ENCODE results near the gene GGPS1.
"Not testable (repeated sequence)": the region's sequence is repeated elsewhere in the genome, so short reads cannot be mapped to it uniquely, and the experiment has no call there.

Gene GGPS1

DNA sequence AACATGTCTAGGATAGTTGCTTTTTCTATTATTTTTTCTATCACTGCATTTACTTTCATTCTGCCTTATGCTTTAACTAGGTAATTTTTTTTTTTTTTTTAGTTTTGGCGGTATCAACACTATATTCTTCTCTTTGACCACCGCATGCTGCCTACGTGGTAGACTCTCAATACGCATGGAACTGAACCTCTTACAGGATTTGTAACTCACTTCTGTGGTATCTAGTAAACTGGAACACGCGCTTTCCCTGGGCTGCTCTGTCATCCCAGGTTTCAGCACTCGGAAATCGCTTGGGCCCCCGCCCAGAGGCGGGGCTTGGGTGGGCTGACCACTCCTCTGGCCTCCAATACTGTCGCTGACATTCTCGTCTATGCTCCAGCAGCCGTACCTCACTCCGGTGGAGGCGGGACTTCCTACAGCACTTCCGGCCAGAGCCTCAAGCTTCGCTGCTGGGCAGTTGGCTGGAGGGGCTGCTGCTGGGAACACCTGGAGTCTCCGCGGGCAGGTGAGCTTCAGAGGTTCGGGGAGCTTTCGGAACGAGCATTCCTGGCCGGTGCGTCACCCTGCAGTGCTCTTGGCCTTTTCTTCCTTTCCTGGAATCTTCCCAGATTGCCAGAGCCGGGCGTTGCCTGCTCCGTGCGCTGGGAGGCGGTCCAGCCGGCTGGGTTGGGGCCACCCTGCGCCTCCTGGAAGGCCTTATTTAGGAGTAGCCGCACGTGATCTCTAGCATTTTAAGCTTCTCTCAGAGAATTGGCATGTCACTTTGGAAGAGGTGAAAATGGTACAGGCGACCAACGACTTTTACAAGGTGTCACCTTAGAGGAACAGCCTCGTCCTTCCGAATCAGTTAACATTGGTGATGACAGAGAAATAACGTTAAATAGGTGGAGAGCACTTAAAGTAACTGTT lies 38.9 kb downstream of the GGPS1 start, which contains the start of gene TBCE:
TBCE (plus strand) TSS at position 428 of the 909 bp plus-strand sequence. CDS start 12,623 bp downstream, outside the sequence.
- Histone ChIP-seq H3K4me1 (ENCODE audit: control insufficient read depth in 1 of 2, insufficient read depth in 1 of 2, low read depth in 1 of 2, low read length in 1 of 2) (peaks cover 15 to 16% of the 10 kb centered on the region in 2 experiments), H3K27ac (peak within 1 kb of the TSS; percentile 77), H3K27me3 (no peaks in the 10 kb centered on the region), H3K4me3 (ENCODE audit: low read depth in 1 of 2, low read length in 1 of 2) (peak within 1 kb of the TSS; percentile 87 to 88), H3K36me3 (no peaks in the 10 kb centered on the region), H3K9me3 (no peaks in the 10 kb centered on the region)
- TF ChIP-seq, protein P1, sequence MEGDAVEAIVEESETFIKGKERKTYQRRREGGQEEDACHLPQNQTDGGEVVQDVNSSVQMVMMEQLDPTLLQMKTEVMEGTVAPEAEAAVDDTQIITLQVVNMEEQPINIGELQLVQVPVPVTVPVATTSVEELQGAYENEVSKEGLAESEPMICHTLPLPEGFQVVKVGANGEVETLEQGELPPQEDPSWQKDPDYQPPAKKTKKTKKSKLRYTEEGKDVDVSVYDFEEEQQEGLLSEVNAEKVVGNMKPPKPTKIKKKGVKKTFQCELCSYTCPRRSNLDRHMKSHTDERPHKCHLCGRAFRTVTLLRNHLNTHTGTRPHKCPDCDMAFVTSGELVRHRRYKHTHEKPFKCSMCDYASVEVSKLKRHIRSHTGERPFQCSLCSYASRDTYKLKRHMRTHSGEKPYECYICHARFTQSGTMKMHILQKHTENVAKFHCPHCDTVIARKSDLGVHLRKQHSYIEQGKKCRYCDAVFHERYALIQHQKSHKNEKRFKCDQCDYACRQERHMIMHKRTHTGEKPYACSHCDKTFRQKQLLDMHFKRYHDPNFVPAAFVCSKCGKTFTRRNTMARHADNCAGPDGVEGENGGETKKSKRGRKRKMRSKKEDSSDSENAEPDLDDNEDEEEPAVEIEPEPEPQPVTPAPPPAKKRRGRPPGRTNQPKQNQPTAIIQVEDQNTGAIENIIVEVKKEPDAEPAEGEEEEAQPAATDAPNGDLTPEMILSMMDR (IDR thresholded peaks at IDR 0.05), result no peak

DNA sequence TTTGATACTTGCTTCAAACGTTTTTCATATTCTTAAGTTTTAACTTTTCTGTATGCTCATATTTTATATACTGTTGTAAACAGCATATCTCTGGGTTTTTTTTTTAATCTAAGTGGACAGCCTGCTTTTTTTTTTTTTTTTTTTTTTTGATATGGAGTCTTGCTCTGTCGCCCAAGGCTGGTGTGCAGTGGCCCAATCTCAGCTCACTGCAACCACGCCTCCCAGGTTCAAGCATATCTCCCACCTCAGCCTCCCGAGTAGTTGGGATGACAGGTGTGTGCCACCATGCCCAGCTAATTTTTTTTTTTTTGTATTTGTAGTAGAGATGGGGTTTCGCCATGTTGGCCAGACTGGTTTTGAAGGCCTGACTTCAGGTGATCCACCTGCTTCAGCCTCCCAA lies 40.1 kb downstream of the GGPS1 start:
- H3K27me3 ChIP-seq, result no peaks in the 10 kb centered on the region
- no peak overlapping the region for H3K27ac ChIP-seq
- TF ChIP-seq, protein P1 (IDR thresholded peaks at IDR 0.05), result no peak
- no peaks in the 10 kb centered on the region for H3K9me3 ChIP-seq
- no peaks in the 10 kb centered on the region for H3K36me3 ChIP-seq
- H3K4me1 ChIP-seq (ENCODE audit: control insufficient read depth in 1 of 2, insufficient read depth in 1 of 2, low read depth in 1 of 2, low read length in 1 of 2), result peaks cover 15 to 16% of the 10 kb centered on the region in 2 experiments
- peak overlapping the region in 1 of 2 experiments; percentile 87 for H3K4me3 ChIP-seq (ENCODE audit: low read depth in 1 of 2, low read length in 1 of 2)

DNA sequence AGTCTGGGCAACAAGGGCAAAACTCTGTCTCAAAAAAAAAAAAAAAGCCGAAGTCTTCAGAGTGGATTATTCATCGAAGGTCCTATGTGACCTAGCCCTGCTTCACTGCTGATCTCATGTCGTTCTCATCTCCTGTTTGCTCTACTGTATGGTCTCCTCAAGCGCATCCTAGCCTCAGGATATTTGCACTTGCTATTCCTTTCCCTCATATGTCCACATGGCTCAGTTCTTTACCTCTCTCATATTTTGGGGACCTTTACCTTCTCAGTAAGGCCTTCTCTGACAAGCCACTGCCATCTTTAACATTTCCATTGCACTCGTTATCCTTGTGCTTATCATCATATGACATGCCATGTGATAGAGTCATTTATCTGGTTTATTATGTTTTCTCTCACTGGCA lies 41.4 kb downstream of the GGPS1 start:
- Histone ChIP-seq H3K27ac (no peak overlapping the region), H3K4me1 (ENCODE audit: control insufficient read depth in 1 of 2, insufficient read depth in 1 of 2, low read depth in 1 of 2, low read length in 1 of 2) (peaks cover 15 to 16% of the 10 kb centered on the region in 2 experiments), H3K9me3 (no peaks in the 10 kb centered on the region), H3K4me3 (ENCODE audit: low read depth in 1 of 2, low read length in 1 of 2) (no peak overlapping the region), H3K36me3 (no peaks in the 10 kb centered on the region), H3K27me3 (no peaks in the 10 kb centered on the region)
- TF ChIP-seq, protein P1 (IDR thresholded peaks at IDR 0.05), result no peak

DNA sequence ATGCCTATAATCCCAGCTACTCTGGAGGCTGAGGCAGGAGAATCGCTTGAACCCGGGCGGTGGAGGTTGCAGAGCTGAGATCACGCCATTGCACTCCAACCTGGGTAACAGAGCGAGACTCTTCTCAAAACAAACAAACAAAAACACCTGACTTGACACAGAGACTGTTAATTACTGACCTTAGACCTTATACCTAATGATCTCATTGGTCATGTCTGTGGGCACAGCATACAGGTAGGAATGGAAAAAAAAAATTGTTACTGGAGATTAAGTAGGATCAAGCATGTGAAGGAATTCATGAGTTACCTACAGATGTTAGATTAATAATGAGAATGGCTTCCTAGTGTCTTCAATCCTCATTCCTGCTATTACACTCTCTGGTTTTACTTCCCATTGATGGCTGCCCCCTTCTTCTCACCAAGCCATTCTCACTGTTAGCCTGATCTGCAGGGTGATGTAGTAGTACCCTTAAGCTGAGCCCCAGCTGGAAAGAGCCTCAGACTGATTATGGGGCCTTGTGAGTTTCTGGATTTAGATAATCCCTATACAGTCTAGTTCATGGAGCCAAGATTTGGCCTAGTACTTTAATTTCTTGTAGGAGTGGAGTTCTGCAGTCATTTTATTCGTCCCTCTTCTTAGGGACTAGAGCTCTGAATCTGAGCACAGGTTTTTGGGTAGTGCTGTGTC lies 47.7 kb downstream of the GGPS1 start:
- TF ChIP-seq, protein P1 (IDR thresholded peaks at IDR 0.05), result no peak
- no peak overlapping the region for H3K4me3 ChIP-seq (ENCODE audit: low read depth in 1 of 2, low read length in 1 of 2)
- H3K27me3 ChIP-seq, result no peaks in the 10 kb centered on the region
- no peaks in the 10 kb centered on the region for H3K4me1 ChIP-seq (ENCODE audit: control insufficient read depth in 1 of 2, insufficient read depth in 1 of 2, low read depth in 1 of 2, low read length in 1 of 2)
- H3K36me3 ChIP-seq, result peaks cover 21% of the 10 kb centered on the region
- H3K27ac ChIP-seq, result no peak overlapping the region
- H3K9me3 ChIP-seq, result no peaks in the 10 kb centered on the region

DNA sequence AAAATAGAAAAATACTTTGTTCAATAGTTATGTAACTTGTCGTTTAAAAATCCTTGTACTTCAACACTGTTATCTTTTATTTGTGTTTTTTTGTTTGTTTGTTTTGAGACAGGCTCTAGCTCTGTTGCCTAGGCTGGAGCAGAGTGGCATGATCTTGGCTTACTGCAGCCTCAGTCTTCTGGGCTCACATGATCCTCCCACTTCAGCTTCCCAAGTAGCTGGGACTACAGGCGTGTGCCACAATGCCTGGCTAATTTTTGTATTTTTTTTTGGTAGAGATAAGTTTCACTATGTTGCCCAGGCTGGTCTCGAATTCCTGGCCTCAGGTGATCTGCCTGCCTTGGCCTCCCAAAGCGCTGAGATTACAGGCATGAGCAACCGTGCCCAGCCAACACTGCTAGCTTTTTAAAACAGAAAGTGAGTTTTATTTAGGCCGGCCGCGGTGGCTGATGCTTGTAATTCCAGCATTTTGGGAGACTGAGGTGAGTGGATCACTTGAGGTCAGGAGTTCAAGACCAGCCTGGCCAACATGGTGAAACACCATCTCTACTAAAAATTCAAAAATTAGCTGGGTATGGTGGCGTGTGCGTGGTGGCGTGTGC lies 49.9 kb downstream of the GGPS1 start:
- H3K4me1 ChIP-seq (ENCODE audit: control insufficient read depth in 1 of 2, insufficient read depth in 1 of 2, low read depth in 1 of 2, low read length in 1 of 2); H3K9me3 ChIP-seq; H3K27ac ChIP-seq; H3K27me3 ChIP-seq; H3K4me3 ChIP-seq (ENCODE audit: low read depth in 1 of 2, low read length in 1 of 2): not testable (repeated sequence)
- H3K36me3 ChIP-seq, result peaks cover 25% of the 10 kb centered on the region

DNA sequence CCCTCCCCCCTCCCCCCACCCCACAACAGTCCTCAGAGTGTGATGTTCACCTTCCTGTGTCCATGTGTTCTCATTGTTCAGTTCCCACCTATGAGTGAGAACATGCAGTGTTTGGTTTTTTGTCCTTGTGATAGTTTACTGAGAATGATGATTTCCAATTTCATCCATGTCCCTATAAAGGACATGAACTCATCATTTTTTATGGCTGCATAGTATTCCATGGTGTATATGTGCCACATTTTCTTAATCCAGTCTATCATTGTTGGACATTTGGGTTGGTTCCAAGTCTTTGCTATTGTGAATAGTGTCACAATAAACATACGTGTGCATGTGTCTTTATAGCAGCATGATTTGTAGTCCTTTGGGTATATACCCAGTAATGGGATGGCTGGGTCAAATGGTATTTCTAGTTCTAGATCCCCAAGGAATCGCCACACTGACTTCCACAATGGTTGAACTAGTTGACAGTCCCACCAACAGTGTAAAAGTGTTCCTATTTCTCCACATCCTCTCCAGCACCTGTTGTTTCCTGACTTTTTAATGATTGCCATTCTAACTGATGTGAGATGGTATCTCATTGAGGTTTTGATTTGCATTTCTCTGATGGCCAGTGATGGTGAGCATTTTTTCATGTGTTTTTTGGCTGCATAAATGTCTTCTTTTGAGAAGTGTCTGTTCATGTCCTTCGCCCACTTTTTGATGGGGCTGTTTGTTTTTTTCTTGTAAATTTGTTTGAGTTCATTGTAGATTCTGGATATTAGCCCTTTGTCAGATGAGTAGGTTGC lies 53.8 kb downstream of the GGPS1 start:
- peaks cover 25% of the 10 kb centered on the region for H3K36me3 ChIP-seq
- not testable (repeated sequence) for H3K4me1 ChIP-seq (ENCODE audit: control insufficient read depth in 1 of 2, insufficient read depth in 1 of 2, low read depth in 1 of 2, low read length in 1 of 2); H3K9me3 ChIP-seq

DNA sequence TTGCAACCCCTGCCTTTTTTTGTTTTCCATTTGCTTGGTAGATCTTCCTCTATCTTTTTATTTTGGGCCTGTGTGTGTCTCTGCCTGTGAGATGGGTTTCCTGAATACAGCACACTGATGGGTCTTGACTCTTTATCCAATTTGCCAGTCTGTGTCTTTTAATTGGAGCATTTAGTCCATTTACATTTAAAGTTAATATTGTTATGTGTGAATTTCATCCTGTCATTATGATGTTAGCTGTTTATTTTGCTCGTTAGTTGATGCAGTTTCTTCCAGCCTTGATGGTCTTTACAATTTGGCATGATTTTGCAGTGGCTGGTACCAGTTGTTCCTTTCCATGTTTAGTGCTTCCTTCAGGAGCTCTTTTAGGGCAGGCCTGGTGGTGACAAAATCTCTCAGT lies 57.3 kb downstream of the GGPS1 start:
- H3K4me3 ChIP-seq (ENCODE audit: low read depth in 1 of 2, low read length in 1 of 2); H3K27me3 ChIP-seq; H3K9me3 ChIP-seq; H3K27ac ChIP-seq; H3K4me1 ChIP-seq (ENCODE audit: control insufficient read depth in 1 of 2, insufficient read depth in 1 of 2, low read depth in 1 of 2, low read length in 1 of 2); H3K36me3 ChIP-seq: not testable (repeated sequence)

More for the DNA sequence above, 53.8 kb downstream of the GGPS1 start:
- not testable (repeated sequence) for H3K4me3 ChIP-seq (ENCODE audit: low read depth in 1 of 2, low read length in 1 of 2); H3K27me3 ChIP-seq; H3K27ac ChIP-seq
